ENCODE results near the gene SPRY4. TPM values are rescaled to one million over a fixed set of nuclear protein-coding genes. Genes with fewer than 3 reads are reported as not detected.

The SPRY4 gene
- total RNA-seq, 1 experiment from 2014 or later: 35.6 TPM

DNA sequence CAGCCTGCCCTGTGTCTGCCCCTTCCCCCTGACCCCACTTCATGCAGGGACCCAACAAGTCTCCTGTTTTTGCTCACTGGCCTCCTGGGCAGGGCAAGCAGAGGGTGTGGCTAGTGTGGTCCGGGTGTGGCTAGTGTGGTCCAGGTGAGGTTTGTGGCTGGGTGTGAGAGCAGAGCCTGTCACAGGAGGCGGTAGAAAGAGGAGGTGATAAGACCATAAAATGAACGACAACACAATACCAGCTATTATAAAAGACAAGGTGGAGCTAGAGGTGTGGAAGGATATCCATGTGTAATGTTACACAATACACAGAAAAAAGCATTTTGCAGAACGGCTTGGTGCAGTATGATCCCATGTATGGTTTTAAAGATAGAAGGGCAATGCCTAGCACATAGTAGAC, 23.3 kb downstream of the SPRY4 start:
- H3K9me3 ChIP-seq (ENCODE audit: control insufficient read depth, insufficient read depth, low read depth, low read length): no peaks in the 10 kb centered on the region
- intact Hi-C loops (cut with micrococcal nuclease; ENCODE audit: unreplicated experiment): no loop called here
- ChIA-PET CTCF (no interaction called here), POLR2A (no interaction called here)
- H3K36me3 ChIP-seq (ENCODE audit: control insufficient read depth, insufficient read depth, low read length): no peaks in the 10 kb centered on the region
- TF ChIP-seq TCF7L2 (IDR thresholded peaks at IDR 0.05; ENCODE audit: low read depth, low read length): no peak
- TF ChIP-seq, protein P1, sequence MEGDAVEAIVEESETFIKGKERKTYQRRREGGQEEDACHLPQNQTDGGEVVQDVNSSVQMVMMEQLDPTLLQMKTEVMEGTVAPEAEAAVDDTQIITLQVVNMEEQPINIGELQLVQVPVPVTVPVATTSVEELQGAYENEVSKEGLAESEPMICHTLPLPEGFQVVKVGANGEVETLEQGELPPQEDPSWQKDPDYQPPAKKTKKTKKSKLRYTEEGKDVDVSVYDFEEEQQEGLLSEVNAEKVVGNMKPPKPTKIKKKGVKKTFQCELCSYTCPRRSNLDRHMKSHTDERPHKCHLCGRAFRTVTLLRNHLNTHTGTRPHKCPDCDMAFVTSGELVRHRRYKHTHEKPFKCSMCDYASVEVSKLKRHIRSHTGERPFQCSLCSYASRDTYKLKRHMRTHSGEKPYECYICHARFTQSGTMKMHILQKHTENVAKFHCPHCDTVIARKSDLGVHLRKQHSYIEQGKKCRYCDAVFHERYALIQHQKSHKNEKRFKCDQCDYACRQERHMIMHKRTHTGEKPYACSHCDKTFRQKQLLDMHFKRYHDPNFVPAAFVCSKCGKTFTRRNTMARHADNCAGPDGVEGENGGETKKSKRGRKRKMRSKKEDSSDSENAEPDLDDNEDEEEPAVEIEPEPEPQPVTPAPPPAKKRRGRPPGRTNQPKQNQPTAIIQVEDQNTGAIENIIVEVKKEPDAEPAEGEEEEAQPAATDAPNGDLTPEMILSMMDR (IDR thresholded peaks at IDR 0.05): no peak
- TF ChIP-seq, protein P2, sequence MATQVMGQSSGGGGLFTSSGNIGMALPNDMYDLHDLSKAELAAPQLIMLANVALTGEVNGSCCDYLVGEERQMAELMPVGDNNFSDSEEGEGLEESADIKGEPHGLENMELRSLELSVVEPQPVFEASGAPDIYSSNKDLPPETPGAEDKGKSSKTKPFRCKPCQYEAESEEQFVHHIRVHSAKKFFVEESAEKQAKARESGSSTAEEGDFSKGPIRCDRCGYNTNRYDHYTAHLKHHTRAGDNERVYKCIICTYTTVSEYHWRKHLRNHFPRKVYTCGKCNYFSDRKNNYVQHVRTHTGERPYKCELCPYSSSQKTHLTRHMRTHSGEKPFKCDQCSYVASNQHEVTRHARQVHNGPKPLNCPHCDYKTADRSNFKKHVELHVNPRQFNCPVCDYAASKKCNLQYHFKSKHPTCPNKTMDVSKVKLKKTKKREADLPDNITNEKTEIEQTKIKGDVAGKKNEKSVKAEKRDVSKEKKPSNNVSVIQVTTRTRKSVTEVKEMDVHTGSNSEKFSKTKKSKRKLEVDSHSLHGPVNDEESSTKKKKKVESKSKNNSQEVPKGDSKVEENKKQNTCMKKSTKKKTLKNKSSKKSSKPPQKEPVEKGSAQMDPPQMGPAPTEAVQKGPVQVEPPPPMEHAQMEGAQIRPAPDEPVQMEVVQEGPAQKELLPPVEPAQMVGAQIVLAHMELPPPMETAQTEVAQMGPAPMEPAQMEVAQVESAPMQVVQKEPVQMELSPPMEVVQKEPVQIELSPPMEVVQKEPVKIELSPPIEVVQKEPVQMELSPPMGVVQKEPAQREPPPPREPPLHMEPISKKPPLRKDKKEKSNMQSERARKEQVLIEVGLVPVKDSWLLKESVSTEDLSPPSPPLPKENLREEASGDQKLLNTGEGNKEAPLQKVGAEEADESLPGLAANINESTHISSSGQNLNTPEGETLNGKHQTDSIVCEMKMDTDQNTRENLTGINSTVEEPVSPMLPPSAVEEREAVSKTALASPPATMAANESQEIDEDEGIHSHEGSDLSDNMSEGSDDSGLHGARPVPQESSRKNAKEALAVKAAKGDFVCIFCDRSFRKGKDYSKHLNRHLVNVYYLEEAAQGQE (IDR thresholded peaks at IDR 0.05; ENCODE audit: insufficient read depth in 1 of 2, low read depth in 2 of 2, low read length in 1 of 2): no peak
- no peak for TF ChIP-seq POLR2AphosphoS5 (IDR thresholded peaks at IDR 0.05; ENCODE audit: low read depth, low read length)
- no peak for TF ChIP-seq SIN3A (IDR thresholded peaks at IDR 0.05; ENCODE audit: borderline replicate concordance, insufficient read depth, low read depth, low read length)
- DNase-seq (ENCODE audit: low read depth, low spot score) (no peak), ATAC-seq (no peak)
- peaks cover 23% of the 10 kb centered on the region for H3K4me1 ChIP-seq (ENCODE audit: control insufficient read depth, insufficient read depth, low read length)
- H3K27ac ChIP-seq (ENCODE audit: low read length): no peak overlapping the region
- no TSS peak for BruUV-seq (replicated peaks)
- no peak overlapping the region for H3K4me3 ChIP-seq (ENCODE audit: low read depth in 2 of 2, low read length in 2 of 2)
- H3K27me3 ChIP-seq (ENCODE audit: control insufficient read depth, insufficient read depth, low read length): no peaks in the 10 kb centered on the region
- in situ Hi-C loops (cut with HindIII; ENCODE audit: low pct_unique_long_range_greater_than_20kb, low sequenced_read_pairs): no loop called here

DNA sequence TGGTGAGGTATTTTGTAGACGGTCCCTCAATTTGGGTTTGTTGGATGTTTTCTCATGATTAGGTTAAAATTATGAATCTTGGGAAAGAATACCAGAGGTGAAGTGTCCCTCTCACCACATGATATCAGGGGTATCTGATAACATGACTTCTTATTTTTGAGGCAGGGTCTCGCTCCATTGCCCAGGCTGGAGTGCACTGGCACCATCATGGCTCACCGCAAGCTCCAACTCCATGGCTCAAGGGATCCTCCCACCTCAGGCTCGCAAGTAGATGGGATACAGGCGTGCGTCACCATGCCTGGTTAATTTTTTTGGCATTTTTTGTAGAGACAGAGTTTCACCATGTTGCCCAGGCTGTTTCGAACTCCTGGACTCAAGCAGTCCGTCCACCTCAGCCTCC, 24.1 kb downstream of the SPRY4 start:
- TF ChIP-seq TCF7L2 (IDR thresholded peaks at IDR 0.05; ENCODE audit: low read depth, low read length) (no peak), POLR2AphosphoS5 (IDR thresholded peaks at IDR 0.05; ENCODE audit: low read depth, low read length) (no peak), SIN3A (IDR thresholded peaks at IDR 0.05; ENCODE audit: borderline replicate concordance, insufficient read depth, low read depth, low read length) (no peak)
- TF ChIP-seq, protein P1 (IDR thresholded peaks at IDR 0.05): no peak
- TF ChIP-seq, protein P2 (IDR thresholded peaks at IDR 0.05; ENCODE audit: insufficient read depth in 1 of 2, low read depth in 2 of 2, low read length in 1 of 2): no peak
- Histone ChIP-seq H3K4me3 (ENCODE audit: low read depth in 2 of 2, low read length in 2 of 2) (no peak overlapping the region), H3K36me3 (ENCODE audit: control insufficient read depth, insufficient read depth, low read length) (no peaks in the 10 kb centered on the region), H3K27ac (ENCODE audit: low read length) (no peak overlapping the region), H3K9me3 (ENCODE audit: control insufficient read depth, insufficient read depth, low read depth, low read length) (no peaks in the 10 kb centered on the region), H3K27me3 (ENCODE audit: control insufficient read depth, insufficient read depth, low read length) (no peaks in the 10 kb centered on the region), H3K4me1 (ENCODE audit: control insufficient read depth, insufficient read depth, low read length) (peaks cover 28% of the 10 kb centered on the region)
- CTCF ChIA-PET: no interaction called here
- in situ Hi-C loops (cut with HindIII; ENCODE audit: low pct_unique_long_range_greater_than_20kb, low sequenced_read_pairs): no loop called here
- ATAC-seq: no peak
- DNase-seq (ENCODE audit: low read depth, low spot score): no peak
- intact Hi-C loops (cut with micrococcal nuclease; ENCODE audit: unreplicated experiment): no loop called here
- no TSS peak for BruUV-seq (replicated peaks)
- POLR2A ChIA-PET: no interaction called here

All from Panc1 (cell line).